NCI-H146 (cell line): ENCODE results near the gene SLAIN2.
A peak's percentile ranks its signal among the peaks of the same experiment; 100 is the strongest.
"Not testable (repeated sequence)": the region's sequence is repeated elsewhere in the genome, so short reads cannot be mapped to it uniquely, and the experiment has no call there.

Experiments
- DNase-seq: peaks from one replicate; lab custom pipeline; 2025; lab: John Stamatoyannopoulos, UW

Gene SLAIN2

DNA sequence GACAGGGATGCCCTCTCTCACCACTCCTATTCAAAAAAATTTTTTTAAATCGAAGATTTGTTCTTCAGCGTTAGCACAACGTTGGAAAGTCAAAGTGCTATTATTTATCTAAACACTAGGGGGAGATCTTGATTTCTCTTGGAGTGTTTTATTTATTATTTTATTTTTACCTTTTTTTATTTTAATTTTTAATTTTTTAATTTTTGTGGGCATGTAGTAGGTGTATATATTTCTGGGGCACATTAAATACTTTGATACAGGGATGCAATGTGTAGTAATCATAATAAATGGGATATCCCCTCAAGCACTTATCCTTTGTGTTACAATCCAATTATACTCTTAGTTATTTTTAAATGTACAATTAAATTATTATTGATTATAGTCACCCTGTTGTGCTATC lies 104.4 kb downstream of the SLAIN2 start:
- DNase-seq: peak; percentile 3

DNA sequence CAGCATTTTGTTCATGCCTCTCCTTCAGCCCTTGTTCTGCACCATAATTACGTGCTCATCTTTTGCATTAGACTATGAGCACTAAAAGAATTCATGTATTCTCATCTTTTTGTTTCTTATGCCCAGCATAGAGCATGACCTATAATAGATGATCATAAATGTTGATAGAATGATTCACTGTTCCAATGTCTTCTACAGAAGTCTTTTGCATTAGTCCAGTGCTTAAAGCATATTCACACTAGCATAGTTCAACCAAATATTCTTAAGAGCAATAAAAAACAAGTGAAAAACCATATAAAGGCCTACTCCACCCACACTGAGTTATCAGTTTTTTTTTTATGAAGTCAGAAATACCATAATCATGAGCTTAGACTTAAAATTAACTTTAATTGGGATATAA lies 105.3 kb downstream of the SLAIN2 start:
- DNase-seq: no peak

DNA sequence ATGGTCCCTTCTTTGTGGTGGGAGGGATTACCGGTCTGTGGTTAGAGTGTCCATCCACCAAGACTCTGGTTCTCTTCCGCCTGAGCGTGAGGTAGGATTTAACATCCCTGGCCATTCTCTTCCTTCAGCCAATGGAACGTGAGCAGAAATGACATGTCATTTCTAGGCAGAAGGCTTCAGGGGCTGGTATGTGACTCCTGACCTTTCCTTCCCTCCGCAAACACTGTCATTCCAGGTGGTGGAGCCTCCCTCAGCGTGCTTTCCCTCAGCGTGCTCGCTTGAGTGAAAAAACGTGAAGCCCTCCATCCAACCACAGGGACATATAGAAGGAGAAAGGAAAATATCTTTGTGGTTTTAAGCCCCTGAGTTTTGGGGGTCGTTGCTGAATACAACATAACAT lies 107.8 kb downstream of the SLAIN2 start:
- DNase-seq: no peak

DNA sequence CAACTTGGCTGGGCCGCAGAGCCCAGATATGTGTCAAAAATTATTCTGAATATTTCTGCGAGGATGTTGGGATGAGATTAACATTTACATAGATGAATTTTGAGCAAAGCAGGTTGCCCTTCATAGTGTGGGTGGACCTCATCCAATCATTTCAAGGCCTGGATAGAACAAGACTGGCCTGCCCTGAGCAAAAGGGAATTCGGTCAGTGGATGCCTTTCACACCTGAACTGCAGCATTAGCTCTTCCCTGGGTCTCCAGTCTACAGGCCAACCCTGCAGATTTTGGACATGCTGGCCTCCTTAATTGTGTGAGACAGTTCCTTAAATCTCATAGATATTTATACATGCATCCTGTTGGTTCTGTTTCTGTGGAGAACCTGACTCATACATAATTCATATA lies 109.4 kb downstream of the SLAIN2 start:
- no peak for DNase-seq

DNA sequence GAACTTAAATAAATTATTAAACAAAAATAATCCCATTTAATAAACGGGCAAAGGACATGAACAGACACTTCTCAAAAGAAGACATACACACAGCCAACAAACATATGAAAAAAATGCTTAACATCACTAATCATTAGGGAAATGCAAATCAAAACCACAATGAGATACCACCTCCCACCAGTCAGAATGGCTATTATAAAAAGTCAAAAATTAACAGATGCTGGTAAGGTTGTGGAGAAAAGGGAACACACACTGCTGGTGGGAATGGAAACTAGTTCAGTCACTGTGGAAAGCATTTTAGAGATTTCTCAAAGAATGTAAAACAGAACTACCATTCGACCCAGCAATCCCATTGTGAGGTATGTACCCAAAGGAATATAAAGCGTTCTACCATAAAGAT lies 110.3 kb downstream of the SLAIN2 start:
- DNase-seq: not testable (repeated sequence)

DNA sequence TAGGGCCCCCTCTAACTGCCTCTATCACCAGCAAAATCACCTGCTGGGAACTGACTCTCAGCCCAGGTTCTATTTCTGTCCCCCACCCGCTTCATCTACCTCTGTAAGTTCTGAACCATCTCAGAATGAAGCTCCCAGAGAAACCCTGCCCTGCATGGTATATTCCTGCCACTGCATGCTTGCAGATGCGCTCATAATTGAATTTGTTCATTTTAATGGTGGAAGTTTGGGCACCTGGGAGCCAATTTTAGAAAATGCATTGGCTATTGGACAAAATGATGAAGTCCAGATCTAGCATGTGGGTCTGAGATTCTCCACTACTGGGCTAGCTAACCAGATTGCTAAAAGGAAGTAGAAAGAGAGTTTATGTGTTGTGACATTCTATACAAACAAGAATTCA lies 113.3 kb downstream of the SLAIN2 start:
- no peak for DNase-seq

DNA sequence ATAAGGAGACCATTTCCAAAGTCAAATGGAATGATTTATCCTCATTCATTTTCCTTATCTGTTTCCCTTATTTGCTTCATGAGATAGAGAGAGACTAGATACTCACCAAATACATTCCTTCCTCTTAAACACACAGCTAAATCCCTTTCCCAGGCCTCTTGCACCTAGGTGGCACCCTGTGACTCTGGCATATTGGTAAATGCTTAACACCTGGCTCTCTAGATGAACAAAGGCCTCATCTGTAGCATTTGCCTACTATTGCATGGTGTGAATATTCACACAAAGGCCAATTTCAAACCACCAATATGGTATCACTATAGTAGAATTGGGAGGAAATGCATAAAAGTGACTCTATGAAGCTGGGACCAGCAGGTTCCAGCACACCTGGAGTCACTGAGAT lies 119.7 kb downstream of the SLAIN2 start:
- DNase-seq: no peak

DNA sequence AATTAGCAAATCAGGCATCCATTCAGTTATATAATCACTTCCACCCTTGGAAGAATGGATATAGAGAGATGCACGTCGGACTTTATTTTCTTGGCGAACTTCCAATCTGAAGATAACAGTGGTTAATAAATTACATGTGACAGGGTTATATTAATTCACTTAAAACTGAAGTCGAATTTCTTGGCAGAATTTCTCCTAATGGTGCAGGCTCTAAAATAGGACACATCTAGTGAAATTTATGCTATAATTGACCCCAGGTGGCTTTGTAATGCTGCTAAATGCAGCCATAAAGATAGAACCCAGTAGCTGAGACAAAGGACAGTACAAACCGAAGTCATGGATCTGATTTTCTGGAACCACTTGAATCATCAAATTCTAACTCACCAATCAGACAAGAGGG lies 121.0 kb downstream of the SLAIN2 start:
- DNase-seq: no peak

DNA sequence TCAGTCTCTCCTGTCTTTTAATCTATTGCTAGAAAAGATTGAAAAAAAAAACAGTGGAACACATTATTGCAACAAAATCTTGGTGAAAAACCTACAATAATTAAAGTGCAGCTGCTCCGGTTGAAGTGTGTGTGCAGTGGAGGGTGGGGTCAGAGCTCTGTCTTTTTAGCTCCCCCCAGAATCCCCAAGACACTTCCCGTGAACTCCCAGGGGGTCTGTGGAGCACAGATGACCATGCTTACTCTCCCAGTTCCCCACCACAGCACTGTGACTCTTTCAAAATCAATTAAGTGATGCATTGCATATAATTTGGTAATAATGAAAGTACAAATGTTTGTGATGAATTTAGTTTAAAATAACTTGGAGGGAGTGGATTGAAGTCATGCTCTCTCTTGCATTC lies 126.1 kb downstream of the SLAIN2 start:
- DNase-seq: no peak

DNA sequence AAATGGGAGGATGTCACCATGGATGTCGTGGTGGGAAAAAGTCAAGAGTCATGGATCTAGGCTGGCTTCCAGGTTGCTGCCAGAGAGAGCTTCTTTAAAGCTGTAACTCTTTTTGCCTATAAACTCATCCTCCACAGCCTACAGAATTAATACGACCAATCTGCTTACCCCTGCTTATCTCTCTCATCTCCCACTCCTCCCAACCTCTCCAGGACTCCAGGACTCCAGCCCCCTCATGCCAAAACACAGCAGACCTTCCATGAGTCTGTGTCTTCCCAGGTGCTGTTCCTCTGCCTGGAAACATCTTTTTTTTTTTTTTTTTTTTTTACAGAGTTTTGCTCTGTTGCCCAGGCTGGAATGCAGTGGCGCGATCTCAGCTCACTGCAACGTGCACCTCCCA lies 126.6 kb downstream of the SLAIN2 start:
- DNase-seq: no peak

DNA sequence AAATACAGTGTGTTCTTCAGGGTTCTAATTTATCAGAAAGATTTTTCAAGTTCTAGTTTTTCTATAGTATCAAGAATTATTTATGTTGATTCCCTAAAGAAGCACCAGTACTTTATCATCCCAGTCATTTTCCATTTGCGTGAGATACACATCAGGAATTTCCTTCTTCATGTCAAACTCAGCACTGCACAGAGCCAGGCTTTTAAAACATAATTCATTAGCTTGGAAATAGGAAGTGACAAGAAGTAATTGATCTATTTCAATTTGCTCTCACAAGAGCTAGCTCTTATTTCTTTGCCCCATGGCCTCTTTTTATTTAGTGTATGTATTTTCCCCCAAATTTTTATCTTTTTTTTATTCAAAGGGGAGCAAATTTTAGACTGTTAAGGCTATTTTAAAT lies 128.8 kb downstream of the SLAIN2 start:
- DNase-seq: no peak

DNA sequence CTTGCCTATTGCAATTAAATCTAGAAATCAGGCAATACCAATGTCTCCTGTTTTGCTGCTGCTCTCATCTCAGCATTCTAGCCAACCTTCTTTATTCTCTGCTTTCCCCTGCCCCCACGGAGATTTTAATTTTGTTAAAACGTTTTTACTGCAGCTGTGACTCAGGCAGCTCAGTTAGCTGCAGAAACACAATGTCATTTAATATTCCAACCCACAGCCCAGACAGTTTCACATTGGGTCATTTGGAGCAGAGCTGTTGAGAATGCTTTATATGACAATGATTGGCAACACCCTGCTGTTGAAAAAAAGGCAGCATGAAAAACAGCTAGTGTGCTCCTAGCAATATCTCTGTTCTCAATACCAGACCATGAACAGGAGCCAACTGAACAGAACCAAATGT lies 129.2 kb downstream of the SLAIN2 start:
- no peak for DNase-seq

DNA sequence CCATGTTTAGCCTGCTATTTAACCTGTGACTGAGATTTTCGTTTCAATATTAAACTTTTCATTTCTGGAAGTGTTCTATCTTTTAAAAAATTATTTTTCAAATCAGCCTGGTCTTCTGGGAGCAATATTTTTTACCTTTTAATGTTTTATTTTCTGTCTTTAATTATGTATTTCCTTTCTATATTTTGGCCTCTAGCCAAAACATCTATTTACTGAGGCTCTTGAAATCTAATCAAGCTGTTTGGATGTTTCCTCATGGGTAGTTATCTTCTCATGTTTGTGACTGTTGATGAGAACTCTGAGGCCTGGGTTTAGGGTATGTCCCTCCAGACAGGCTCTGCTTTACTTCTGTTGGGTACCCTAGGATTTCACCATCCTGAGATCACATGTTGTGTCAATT lies 131.5 kb downstream of the SLAIN2 start:
- DNase-seq: no peak

DNA sequence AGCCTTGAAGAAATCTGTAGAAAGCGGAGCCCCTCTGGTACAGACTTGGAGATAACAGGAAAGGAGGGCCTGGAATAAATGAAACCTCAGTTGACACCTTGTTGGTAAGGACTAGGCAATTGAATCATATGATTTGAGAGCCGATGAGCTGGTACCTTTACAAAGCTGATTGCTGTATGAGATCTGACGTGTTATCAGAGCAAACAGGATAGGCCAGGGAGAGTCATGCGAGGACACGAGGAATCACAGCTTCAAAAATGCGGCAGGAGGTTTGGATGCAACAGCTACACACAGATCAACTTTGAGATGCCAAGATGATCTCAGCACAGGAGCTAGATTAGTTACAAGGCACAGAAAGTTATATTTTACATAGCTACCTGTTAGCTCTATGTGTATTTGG lies 134.4 kb downstream of the SLAIN2 start:
- DNase-seq: no peak
